SIG-M5 treated with dmso at 0.1 percent for 504 hours (cell line): ENCODE data around the gene SVEP1.
"Not testable (repeated sequence)": the region's sequence is repeated elsewhere in the genome, so short reads cannot be mapped to it uniquely, and the experiment has no call there.

Experiments
- DNase-seq: peaks from one replicate; lab custom pipeline; 2025; ENCODE audit not compliant: unreplicated experiment; lab: John Stamatoyannopoulos, UW

Gene SVEP1

GRCh38 chr9:110579862-110580219 is 300 bp upstream of the SVEP1 start:
- no peak for DNase-seq

GRCh38 chr9:110578575-110579033 is 937 bp downstream of the SVEP1 start:
- no peak for DNase-seq

GRCh38 chr9:110575945-110576344 is 3.6 kb downstream of the SVEP1 start:
- DNase-seq = no peak

GRCh38 chr9:110575169-110575568 is 4.4 kb downstream of the SVEP1 start:
- no peak for DNase-seq

- no peak for DNase-seq
Observed at GRCh38 chr9:110573305-110573704, 6.2 kb downstream of the SVEP1 start.

GRCh38 chr9:110571801-110572483 is 7.6 kb downstream of the SVEP1 start:
- no peak for DNase-seq

- no peak for DNase-seq
Observed at GRCh38 chr9:110566156-110566555, 13.4 kb downstream of the SVEP1 start.

GRCh38 chr9:110561826-110562225 is 17.7 kb downstream of the SVEP1 start:
- DNase-seq = no peak

GRCh38 chr9:110559869-110560268 is 19.7 kb downstream of the SVEP1 start:
- no peak for DNase-seq

GRCh38 chr9:110555551-110556331 is 23.8 kb downstream of the SVEP1 start:
- no peak for DNase-seq

- no peak for DNase-seq
Observed at GRCh38 chr9:110546411-110546871, 33.1 kb downstream of the SVEP1 start.

- no peak for DNase-seq
Observed at GRCh38 chr9:110545705-110546104, 33.8 kb downstream of the SVEP1 start.

- DNase-seq = no peak
Observed at GRCh38 chr9:110543631-110544051, 35.9 kb downstream of the SVEP1 start.

- DNase-seq = no peak
Observed at GRCh38 chr9:110541950-110542349, 37.6 kb downstream of the SVEP1 start.

- DNase-seq = no peak
Observed at GRCh38 chr9:110538647-110539041, 40.9 kb downstream of the SVEP1 start.

- DNase-seq = no peak
Observed at GRCh38 chr9:110537841-110538646, 41.5 kb downstream of the SVEP1 start.

GRCh38 chr9:110536822-110537221 is 42.7 kb downstream of the SVEP1 start:
- no peak for DNase-seq

- not testable (repeated sequence) for DNase-seq
Observed at GRCh38 chr9:110534162-110534561, 45.4 kb downstream of the SVEP1 start.

GRCh38 chr9:110532908-110533665 is 46.5 kb downstream of the SVEP1 start:
- no peak for DNase-seq

GRCh38 chr9:110531776-110532175 is 47.8 kb downstream of the SVEP1 start:
- DNase-seq = no peak

GRCh38 chr9:110531241-110531640 is 48.3 kb downstream of the SVEP1 start:
- not testable (repeated sequence) for DNase-seq
